ENCODE data around the gene CASZ1. TPM values are rescaled to one million over a fixed set of nuclear protein-coding genes. Genes with fewer than 3 reads are reported as not detected.

CASZ1 gene
- total and polyA plus RNA-seq, 2 donors (not counting 3 experiments of a cell fraction or from before 2014, with no cell fraction given), result 1.5 to 5.2 TPM

DNA sequence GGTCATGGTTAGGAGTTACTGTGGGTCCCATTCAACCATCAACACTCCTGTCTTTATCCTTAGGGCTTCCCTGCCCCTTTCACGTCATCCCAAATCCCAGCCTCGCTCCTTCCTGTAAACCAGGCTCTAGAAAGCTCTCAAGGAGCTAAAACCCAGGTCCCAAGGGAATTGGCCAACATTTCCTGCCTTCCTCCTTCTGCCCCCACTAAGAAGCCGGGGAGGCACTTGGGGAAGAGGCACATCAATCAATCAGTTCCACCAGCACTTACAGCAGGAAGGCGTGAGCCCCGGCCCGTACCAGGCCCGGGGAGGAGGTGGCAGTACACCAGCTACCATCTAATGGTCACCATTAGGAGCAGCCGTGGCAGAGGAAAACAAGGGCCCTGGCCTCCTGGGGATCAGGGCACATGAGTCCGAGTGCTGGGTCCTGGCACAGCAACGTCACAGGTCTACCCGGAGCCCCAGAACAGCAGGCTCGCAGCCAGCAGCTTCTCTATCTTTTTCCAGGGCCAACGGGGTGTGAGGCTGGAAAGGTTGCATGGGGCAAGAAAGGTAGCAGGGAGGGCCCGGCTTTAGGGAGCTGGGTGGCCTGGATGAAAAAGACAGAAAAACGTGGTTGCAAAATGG, 108.6 kb downstream of the CASZ1 start:
- Histone ChIP-seq H3K9me1 (replicated peaks; ENCODE audit: control insufficient read depth, extremely low read depth, insufficient read depth, low read length) (no peaks in the 10 kb centered on the region), H3K27ac (ENCODE audit: insufficient read depth, low read depth, low read length) (no peak overlapping the region), H3K9ac (replicated peaks; ENCODE audit: extremely low read depth, insufficient read depth, low read length) (no peak overlapping the region), H3K36me3 (ENCODE audit: control insufficient read depth in 2 of 2, extremely low read depth in 1 of 2, insufficient read depth in 2 of 2, low read length in 2 of 2) (no peaks in the 10 kb centered on the region), H3K4me3 (replicated peaks in 1 of 3; ENCODE audit: insufficient read depth in 1 of 3, low read depth in 1 of 3, low read length in 3 of 3) (no peak overlapping the region), H4K20me1 (replicated peaks; ENCODE audit: control insufficient read depth, extremely low read depth, insufficient read depth, low read length) (no peaks in the 10 kb centered on the region), H3K4me2 (ENCODE audit: insufficient read depth, low read length) (no peak overlapping the region), H3K9me3 (replicated peaks; ENCODE audit: control insufficient read depth, insufficient read depth, low read length) (no peaks in the 10 kb centered on the region), H2AFZ (ENCODE audit: low read depth, low read length) (no peak overlapping the region), H3K79me2 (ENCODE audit: control insufficient read depth, insufficient read depth, low read length) (no peaks in the 10 kb centered on the region), H3K4me1 (ENCODE audit: control insufficient read depth, extremely low read depth, insufficient read depth, low read length) (no peaks in the 10 kb centered on the region), H3K27me3 (ENCODE audit: control insufficient read depth in 2 of 2, insufficient read depth in 2 of 2, low read length in 2 of 2) (peaks cover 0 to 8% of the 10 kb centered on the region in 2 experiments)
- dilution Hi-C loops (cut with MboI; ENCODE audit: extremely low pct_ligation_motif_present, low sequenced_read_pairs) (no loop called here), intact Hi-C loops (cut with micrococcal nuclease) (no loop called here)
- FAIRE-seq (no peak), DNase-seq (ENCODE audit: low read depth, low spot score) (no peak)
- POLR2A ChIA-PET, result no interaction called here
- TF ChIP-seq GATA2 (IDR thresholded peaks at IDR 0.05; ENCODE audit: insufficient read depth, insufficient read length, low read depth, low read length), result no peak
- TF ChIP-seq JUN (IDR thresholded peaks at IDR 0.05; ENCODE audit: borderline replicate concordance, insufficient read depth, insufficient read length, low read depth), result no peak
- no peak for TF ChIP-seq EZH2 (IDR thresholded peaks at IDR 0.05; ENCODE audit: borderline replicate concordance, low read depth, low read length, severe bottlenecking)
- TF ChIP-seq, protein P1, sequence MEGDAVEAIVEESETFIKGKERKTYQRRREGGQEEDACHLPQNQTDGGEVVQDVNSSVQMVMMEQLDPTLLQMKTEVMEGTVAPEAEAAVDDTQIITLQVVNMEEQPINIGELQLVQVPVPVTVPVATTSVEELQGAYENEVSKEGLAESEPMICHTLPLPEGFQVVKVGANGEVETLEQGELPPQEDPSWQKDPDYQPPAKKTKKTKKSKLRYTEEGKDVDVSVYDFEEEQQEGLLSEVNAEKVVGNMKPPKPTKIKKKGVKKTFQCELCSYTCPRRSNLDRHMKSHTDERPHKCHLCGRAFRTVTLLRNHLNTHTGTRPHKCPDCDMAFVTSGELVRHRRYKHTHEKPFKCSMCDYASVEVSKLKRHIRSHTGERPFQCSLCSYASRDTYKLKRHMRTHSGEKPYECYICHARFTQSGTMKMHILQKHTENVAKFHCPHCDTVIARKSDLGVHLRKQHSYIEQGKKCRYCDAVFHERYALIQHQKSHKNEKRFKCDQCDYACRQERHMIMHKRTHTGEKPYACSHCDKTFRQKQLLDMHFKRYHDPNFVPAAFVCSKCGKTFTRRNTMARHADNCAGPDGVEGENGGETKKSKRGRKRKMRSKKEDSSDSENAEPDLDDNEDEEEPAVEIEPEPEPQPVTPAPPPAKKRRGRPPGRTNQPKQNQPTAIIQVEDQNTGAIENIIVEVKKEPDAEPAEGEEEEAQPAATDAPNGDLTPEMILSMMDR (IDR thresholded peaks at IDR 0.05; ENCODE audit: extremely low read depth in 1 of 2, insufficient read depth in 1 of 2, low read depth in 1 of 2, low read length in 2 of 2), result no peak
- TF ChIP-seq POLR2A (IDR thresholded peaks at IDR 0.05; ENCODE audit: low read depth, low read length), result no peak
- TF ChIP-seq FOS (IDR thresholded peaks at IDR 0.05; ENCODE audit: borderline replicate concordance, insufficient read depth, low read length), result no peak
- TF ChIP-seq MYC (IDR thresholded peaks at IDR 0.05; ENCODE audit: low read depth, low read length), result no peak
- no peak for TF ChIP-seq POLR2AphosphoS5 (IDR thresholded peaks at IDR 0.05; ENCODE audit: insufficient read depth, low read depth, low read length)
- TF ChIP-seq, protein P2, sequence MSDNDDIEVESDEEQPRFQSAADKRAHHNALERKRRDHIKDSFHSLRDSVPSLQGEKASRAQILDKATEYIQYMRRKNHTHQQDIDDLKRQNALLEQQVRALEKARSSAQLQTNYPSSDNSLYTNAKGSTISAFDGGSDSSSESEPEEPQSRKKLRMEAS (IDR thresholded peaks at IDR 0.05; ENCODE audit: insufficient read depth, insufficient read length), result no peak
- CTCF ChIA-PET, result interaction anchor here (1.0 kb wide), 1 partner anchor 19 kb away, joined by 3 read pairs; no protein-coding TSS in a partner anchor
- no TSS peak for BruUV-seq (replicated peaks)
